Gastroesophageal sphincter (tissue), 3 donors: Measurements from ENCODE around the gene SLC24A3.

Source experiments
- EP300 ChIP-seq: sonication (generic); formaldehyde crosslinking; IDR thresholded peaks from one replicate; pipeline ENCODE4 v1.6.1; 2017; ENCODE audit warnings: antibody characterized with exemption, mild to moderate bottlenecking
- POLR2A ChIP-seq, 2 donors: fragments of 450-650 bp; IDR thresholded peaks; one replicate each; pipeline ENCODE4 v1.6.1; 2017; ENCODE audit warnings: antibody characterized with exemption in 2 of 2, mild to moderate bottlenecking in 2 of 2, moderate library complexity in 1 of 2
- POLR2AphosphoS5 ChIP-seq: sonication (generic); formaldehyde crosslinking; IDR thresholded peaks from one replicate; pipeline ENCODE4 v1.6.1; 2017; ENCODE audit warnings: antibody characterized with exemption
- TF ChIP-seq, protein P1 (sequence below), 4 experiments: fragments of 200-600 bp in 2 of 4; fragments of 450-650 bp in 2 of 4; sonication (generic) in 1 of 4; IDR thresholded peaks; one replicate each; pipeline ENCODE4 v1.5.1; 2017 to 2019; ENCODE audit warnings: antibody characterized with exemption in 4 of 4, mild to moderate bottlenecking in 2 of 4, moderate library complexity in 2 of 4

- TF ChIP-seq, protein P1, sequence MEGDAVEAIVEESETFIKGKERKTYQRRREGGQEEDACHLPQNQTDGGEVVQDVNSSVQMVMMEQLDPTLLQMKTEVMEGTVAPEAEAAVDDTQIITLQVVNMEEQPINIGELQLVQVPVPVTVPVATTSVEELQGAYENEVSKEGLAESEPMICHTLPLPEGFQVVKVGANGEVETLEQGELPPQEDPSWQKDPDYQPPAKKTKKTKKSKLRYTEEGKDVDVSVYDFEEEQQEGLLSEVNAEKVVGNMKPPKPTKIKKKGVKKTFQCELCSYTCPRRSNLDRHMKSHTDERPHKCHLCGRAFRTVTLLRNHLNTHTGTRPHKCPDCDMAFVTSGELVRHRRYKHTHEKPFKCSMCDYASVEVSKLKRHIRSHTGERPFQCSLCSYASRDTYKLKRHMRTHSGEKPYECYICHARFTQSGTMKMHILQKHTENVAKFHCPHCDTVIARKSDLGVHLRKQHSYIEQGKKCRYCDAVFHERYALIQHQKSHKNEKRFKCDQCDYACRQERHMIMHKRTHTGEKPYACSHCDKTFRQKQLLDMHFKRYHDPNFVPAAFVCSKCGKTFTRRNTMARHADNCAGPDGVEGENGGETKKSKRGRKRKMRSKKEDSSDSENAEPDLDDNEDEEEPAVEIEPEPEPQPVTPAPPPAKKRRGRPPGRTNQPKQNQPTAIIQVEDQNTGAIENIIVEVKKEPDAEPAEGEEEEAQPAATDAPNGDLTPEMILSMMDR (IDR thresholded peaks at IDR 0.05), result no peak
- TF ChIP-seq POLR2A (IDR thresholded peaks at IDR 0.05) (no peak), EP300 (no peak), POLR2AphosphoS5 (no peak)
Measured at GRCh38 chr20:19291818-19292132, 79.3 kb downstream of the SLC24A3 start.
